Measurements from ENCODE around the gene REPIN1. TPM values are rescaled to one million over a fixed set of nuclear protein-coding genes. Genes with fewer than 3 reads are reported as not detected.

Gene REPIN1
- total and polyA plus RNA-seq, 2 donors (not counting 1 experiment from before 2014, with no cell fraction given): 165 to 190 TPM

GRCh38 chr7:150384406-150385301, 16.0 kb downstream of the REPIN1 start:
- peaks cover 24% of the 10 kb centered on the region for H3K79me2 ChIP-seq (ENCODE audit: control insufficient read depth, insufficient read depth, low read length)
- no peak overlapping the region for H2AFZ ChIP-seq (ENCODE audit: insufficient read depth, low read depth, low read length, poor library complexity, severe bottlenecking)
- H3K36me3 ChIP-seq (replicated peaks in 1 of 2; ENCODE audit: control extremely low read depth in 1 of 2, control insufficient read depth in 1 of 2, extremely low read depth in 1 of 2, insufficient read depth in 2 of 2, low read length in 1 of 2): no peaks in the 10 kb centered on the region
- peaks cover 0 to 3% (median 0%) of the 10 kb centered on the region in 3 donors for H3K9me3 ChIP-seq (ENCODE audit: control extremely low read depth in 1 of 3, control insufficient read depth in 2 of 3, insufficient read depth in 1 of 3, low read length in 2 of 3)
- no peaks in the 10 kb centered on the region for H3K27me3 ChIP-seq (replicated peaks in 1 of 4; ENCODE audit: control extremely low read depth in 1 of 4, control insufficient read depth in 3 of 4, insufficient read depth in 4 of 4, low read length in 3 of 4)
- H3K27ac ChIP-seq (ENCODE audit: low read length in 2 of 2): no peak overlapping the region
- intact Hi-C loops (cut with micrococcal nuclease): no loop called here
- H3K4me3 Mint-ChIP-seq: no peak overlapping the region
- peaks cover 29% of the 10 kb centered on the region for H3K4me1 Mint-ChIP-seq
- no peak overlapping the region for H3K9ac ChIP-seq (ENCODE audit: low read length)
- no peak for TF ChIP-seq EZH2 (IDR thresholded peaks at IDR 0.05; ENCODE audit: borderline replicate concordance, insufficient read depth, low read depth, low read length, poor library complexity, severe bottlenecking)
- TF ChIP-seq, protein P1, sequence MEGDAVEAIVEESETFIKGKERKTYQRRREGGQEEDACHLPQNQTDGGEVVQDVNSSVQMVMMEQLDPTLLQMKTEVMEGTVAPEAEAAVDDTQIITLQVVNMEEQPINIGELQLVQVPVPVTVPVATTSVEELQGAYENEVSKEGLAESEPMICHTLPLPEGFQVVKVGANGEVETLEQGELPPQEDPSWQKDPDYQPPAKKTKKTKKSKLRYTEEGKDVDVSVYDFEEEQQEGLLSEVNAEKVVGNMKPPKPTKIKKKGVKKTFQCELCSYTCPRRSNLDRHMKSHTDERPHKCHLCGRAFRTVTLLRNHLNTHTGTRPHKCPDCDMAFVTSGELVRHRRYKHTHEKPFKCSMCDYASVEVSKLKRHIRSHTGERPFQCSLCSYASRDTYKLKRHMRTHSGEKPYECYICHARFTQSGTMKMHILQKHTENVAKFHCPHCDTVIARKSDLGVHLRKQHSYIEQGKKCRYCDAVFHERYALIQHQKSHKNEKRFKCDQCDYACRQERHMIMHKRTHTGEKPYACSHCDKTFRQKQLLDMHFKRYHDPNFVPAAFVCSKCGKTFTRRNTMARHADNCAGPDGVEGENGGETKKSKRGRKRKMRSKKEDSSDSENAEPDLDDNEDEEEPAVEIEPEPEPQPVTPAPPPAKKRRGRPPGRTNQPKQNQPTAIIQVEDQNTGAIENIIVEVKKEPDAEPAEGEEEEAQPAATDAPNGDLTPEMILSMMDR (IDR thresholded peaks at IDR 0.05): no peak
- no peaks in the 10 kb centered on the region for H3K9me3 Mint-ChIP-seq (ENCODE audit: insufficient read depth)
- POLR2A ChIA-PET: no interaction called here
- no peak overlapping the region for H3K4me3 ChIP-seq (ENCODE audit: control extremely low read depth in 1 of 5, extremely low read depth in 1 of 5, insufficient read depth in 1 of 5, low read depth in 2 of 5, low read length in 4 of 5)
- CTCF ChIA-PET: interaction anchor here (0.6 to 1.8 kb wide), 3 partner anchors 16 to 29 kb away, joined by 3 to 4 read pairs (median 4); partner anchors contain the start of gene REPIN1
- H3K4me2 ChIP-seq (replicated peaks; ENCODE audit: low read depth, low read length, poor library complexity, severe bottlenecking): no peak overlapping the region
- DNase-seq (no peak), ATAC-seq (ENCODE audit: low read depth) (no peak)
- H3K4me1 ChIP-seq (ENCODE audit: control insufficient read depth in 2 of 2, insufficient read depth in 2 of 2, low read length in 2 of 2): peaks cover 8 to 27% of the 10 kb centered on the region in 2 donors
- H4K20me1 ChIP-seq (ENCODE audit: control insufficient read depth, insufficient read depth, low read length, poor library complexity, severe bottlenecking): peaks cover 6% of the 10 kb centered on the region
- H3K27ac Mint-ChIP-seq: no peak overlapping the region
- no peaks in the 10 kb centered on the region for H3K27me3 Mint-ChIP-seq
- 88% methylated on average over 9 of the region's 15 CpGs for WGBS (ENCODE audit: insufficient coverage)

- ATAC-seq (ENCODE audit: low read depth) (no peak), DNase-seq (no peak)
- H3K79me2 ChIP-seq (ENCODE audit: control insufficient read depth, insufficient read depth, low read length): peaks cover 17% of the 10 kb centered on the region
- no peak overlapping the region for H3K4me2 ChIP-seq (replicated peaks; ENCODE audit: low read depth, low read length, poor library complexity, severe bottlenecking)
- CTCF ChIA-PET: interaction anchor here (0.9 to 2.1 kb wide), 3 partner anchors 16 to 30 kb away, joined by 4 read pairs; partner anchors contain the start of gene REPIN1
- TF ChIP-seq EZH2 (IDR thresholded peaks at IDR 0.05; ENCODE audit: borderline replicate concordance, insufficient read depth, low read depth, low read length, poor library complexity, severe bottlenecking): no peak
- TF ChIP-seq, protein P1 (IDR thresholded peaks at IDR 0.05): no peak
- intact Hi-C loops (cut with micrococcal nuclease): no loop called here
- H3K4me1 Mint-ChIP-seq: peaks cover 23% of the 10 kb centered on the region
- no peak overlapping the region for H3K9ac ChIP-seq (ENCODE audit: low read length)
- no peak overlapping the region for H3K4me3 ChIP-seq (ENCODE audit: control extremely low read depth in 1 of 5, extremely low read depth in 1 of 5, insufficient read depth in 1 of 5, low read depth in 2 of 5, low read length in 4 of 5)
- no peaks in the 10 kb centered on the region for H3K9me3 Mint-ChIP-seq (ENCODE audit: insufficient read depth)
- no peak overlapping the region for H3K27ac Mint-ChIP-seq
- H3K9me3 ChIP-seq (ENCODE audit: control extremely low read depth in 1 of 3, control insufficient read depth in 2 of 3, insufficient read depth in 1 of 3, low read length in 2 of 3): peaks cover 0 to 3% (median 0%) of the 10 kb centered on the region in 3 donors
- POLR2A ChIA-PET: interaction anchor here (0.7 kb wide), 1 partner anchor 15 kb away, joined by 3 read pairs; no protein-coding TSS in a partner anchor
- no peak overlapping the region for H3K27ac ChIP-seq (ENCODE audit: low read length in 2 of 2)
- peaks cover 6% of the 10 kb centered on the region for H4K20me1 ChIP-seq (ENCODE audit: control insufficient read depth, insufficient read depth, low read length, poor library complexity, severe bottlenecking)
- H3K4me3 Mint-ChIP-seq: no peak overlapping the region
- no peak overlapping the region for H2AFZ ChIP-seq (ENCODE audit: insufficient read depth, low read depth, low read length, poor library complexity, severe bottlenecking)
- H3K4me1 ChIP-seq (ENCODE audit: control insufficient read depth in 2 of 2, insufficient read depth in 2 of 2, low read length in 2 of 2): peaks cover 2 to 20% of the 10 kb centered on the region in 2 donors
- H3K27me3 ChIP-seq (replicated peaks in 1 of 4; ENCODE audit: control extremely low read depth in 1 of 4, control insufficient read depth in 3 of 4, insufficient read depth in 4 of 4, low read length in 3 of 4): no peaks in the 10 kb centered on the region
- WGBS (ENCODE audit: insufficient coverage): 98% methylated on average over 12 of the region's 14 CpGs
- no peaks in the 10 kb centered on the region for H3K27me3 Mint-ChIP-seq
- H3K36me3 ChIP-seq (replicated peaks in 1 of 2; ENCODE audit: control extremely low read depth in 1 of 2, control insufficient read depth in 1 of 2, extremely low read depth in 1 of 2, insufficient read depth in 2 of 2, low read length in 1 of 2): no peaks in the 10 kb centered on the region
These were observed 16.7 kb downstream of the REPIN1 start for GRCh38 chr7:150385302-150385723.
